H1 (cell line): ENCODE measurements around the gene PROZ. TPM values are rescaled to one million over a fixed set of nuclear protein-coding genes. Genes with fewer than 3 reads are reported as not detected.

Source experiments
- CTCF ChIA-PET: fragments of 300-600 bp; sonication (Branson Sonifier 250); formaldehyde crosslinking; loops from one replicate; lab custom pipeline; 2021; ENCODE audit not compliant: partially characterized antibody; lab: Charles Lee
- POLR2A ChIA-PET: fragments of 300-600 bp; sonication (Branson Sonifier 250); formaldehyde crosslinking; loops from one replicate; lab custom pipeline; 2021; ENCODE audit warnings: inconsistent platforms; ENCODE audit not compliant: partially characterized antibody; lab: Charles Lee
- DNase-seq, 2 experiments: peaks; one replicate each; pipeline versions ENCODE4 v3.0.0 to v3.0.0-alpha.2; 2010 to 2022; ENCODE audit warnings: low spot score in 2 of 2, low read depth in 1 of 2, mixed read lengths in 1 of 2
- FAIRE-seq: peaks from 2 replicates; lab custom pipeline; 2011; peaks lifted over from hg19 to GRCh38; lab: Jason Lieb, UNC
- H2AFZ ChIP-seq: 2 replicates; pipeline ENCODE4 v1.8.1; 2012; ENCODE audit warnings: low read length, inconsistent platforms
- H2AK5ac ChIP-seq: 2 replicates; pipeline ENCODE4 v1.6.1; 2013; ENCODE audit warnings: low read depth, low read length
- H2BK120ac ChIP-seq: replicated peaks from 2 replicates; pipeline ENCODE3; 2013; ENCODE audit warnings: low read depth, low read length, inconsistent platforms
- H2BK12ac ChIP-seq: 2 replicates; pipeline ENCODE4 v1.6.1; 2013; ENCODE audit warnings: low read depth, low read length
- H2BK15ac ChIP-seq: 2 replicates; pipeline ENCODE4 v1.6.1; 2013; ENCODE audit warnings: low read length
- H2BK20ac ChIP-seq: 2 replicates; pipeline ENCODE4 v1.6.1; 2013; ENCODE audit warnings: low read length
- H2BK5ac ChIP-seq: 2 replicates; pipeline ENCODE4 v1.6.1; 2013; ENCODE audit warnings: low read depth, low read length
- H3K14ac ChIP-seq: 2 replicates; pipeline ENCODE4 v1.6.1; 2013; ENCODE audit warnings: inconsistent platforms; ENCODE audit not compliant: insufficient read length
- H3K18ac ChIP-seq: 2 replicates; pipeline ENCODE4 v1.6.1; 2013; ENCODE audit warnings: low read length; ENCODE audit errors: extremely low read depth
- H3K23ac ChIP-seq: 2 replicates; pipeline ENCODE4 v1.6.1; 2013; ENCODE audit warnings: inconsistent platforms; ENCODE audit not compliant: insufficient read length
- H3K23me2 ChIP-seq: 2 replicates; pipeline ENCODE4 v1.6.1; 2013; ENCODE audit warnings: low read depth, low read length
- H3K27ac ChIP-seq: 2 replicates; pipeline ENCODE4 v1.6.1; 2011; ENCODE audit warnings: low read depth, low read length, inconsistent platforms
- H3K27me3 ChIP-seq, 4 experiments: replicated peaks in 1 of 4; 1 replicate in 1 of 4; 2 replicates in 3 of 4; pipeline versions ENCODE4 v1.6.1 to v1.8.1; 2011 to 2013; ENCODE audit warnings: low read length in 3 of 4, mild to moderate bottlenecking in 3 of 4, inconsistent platforms in 2 of 4, mixed read lengths in 2 of 4, moderate library complexity in 1 of 4; ENCODE audit not compliant: control insufficient read depth in 3 of 4, insufficient read depth in 3 of 4; ENCODE audit errors: extremely low read depth in 1 of 4
- H3K36me3 ChIP-seq, 4 experiments: 2 replicates each; pipeline versions ENCODE4 v1.6.1 to v1.8.1; 2011 to 2013; ENCODE audit warnings: mild to moderate bottlenecking in 4 of 4, low read length in 3 of 4, moderate library complexity in 2 of 4, control low read depth in 1 of 4, inconsistent platforms in 1 of 4; ENCODE audit not compliant: insufficient read depth in 4 of 4, control insufficient read depth in 2 of 4
- H3K4ac ChIP-seq: replicated peaks from 2 replicates; pipeline ENCODE3; 2013; ENCODE audit warnings: low read length, low read depth, mixed read lengths, inconsistent platforms; ENCODE audit not compliant: insufficient read length
- H3K4me1 ChIP-seq, 4 experiments: replicated peaks in 1 of 4; 1 replicate in 1 of 4; 2 replicates in 3 of 4; pipeline versions ENCODE4 v1.6.1 to v1.8.1; 2011 to 2013; ENCODE audit warnings: low read length in 3 of 4, inconsistent platforms in 2 of 4, mixed read lengths in 1 of 4; ENCODE audit not compliant: insufficient read depth in 4 of 4, control insufficient read depth in 3 of 4
- H3K4me2 ChIP-seq, 2 experiments: 2 replicates each; pipeline versions ENCODE4 v1.6.1 to v1.8.1; 2011 to 2013; ENCODE audit warnings: low read depth in 2 of 2, low read length in 2 of 2, control low read depth in 1 of 2, inconsistent platforms in 1 of 2, mild to moderate bottlenecking in 1 of 2; ENCODE audit not compliant: insufficient read depth in 1 of 2
- H3K4me3 ChIP-seq, 4 experiments: fragments of 200-600, 300-600 bp in 1 of 4; sonication (generic), shearing (Covaris generic), sonication (Bioruptor Twin) in 1 of 4; 2 replicates each; pipeline versions ENCODE4 v1.5.1 to v1.8.1; 2011 to 2016; ENCODE audit warnings: low read length in 4 of 4, low read depth in 3 of 4, control low read depth in 2 of 4, inconsistent platforms in 2 of 4, mild to moderate bottlenecking in 2 of 4, mixed read lengths in 1 of 4, moderate library complexity in 1 of 4; ENCODE audit not compliant: insufficient read depth in 2 of 4; ENCODE audit errors: extremely low read depth in 1 of 4
- H3K56ac ChIP-seq: replicated peaks from 2 replicates; pipeline ENCODE3; 2013; ENCODE audit warnings: low read depth, mild to moderate bottlenecking, mixed read lengths, low read length, inconsistent platforms; ENCODE audit not compliant: insufficient read length
- H3K79me1 ChIP-seq: 2 replicates; pipeline ENCODE4 v1.6.1; 2013; ENCODE audit warnings: low read depth, low read length, control low read depth
- H3K79me2 ChIP-seq, 2 experiments: 2 replicates each; pipeline versions ENCODE4 v1.6.1 to v1.8.1; 2012 to 2013; ENCODE audit warnings: low read length in 2 of 2, mild to moderate bottlenecking in 2 of 2, inconsistent platforms in 1 of 2; ENCODE audit not compliant: insufficient read depth in 2 of 2, control insufficient read depth in 1 of 2
- H3K9ac ChIP-seq, 4 experiments: replicated peaks in 1 of 4; 1 replicate in 1 of 4; 2 replicates in 3 of 4; pipeline versions ENCODE4 v1.6.1 to v1.8.1; 2011 to 2013; ENCODE audit warnings: low read depth in 3 of 4, low read length in 3 of 4, control low read depth in 2 of 4, mild to moderate bottlenecking in 2 of 4, moderate library complexity in 2 of 4, inconsistent platforms in 1 of 4; ENCODE audit errors: extremely low read depth in 1 of 4
- H3K9me3 ChIP-seq, 2 experiments: 2 replicates each; pipeline versions ENCODE4 v1.6.1 to v1.8.1; 2012 to 2013; ENCODE audit warnings: mild to moderate bottlenecking in 2 of 2, moderate library complexity in 2 of 2, control low read depth in 1 of 2, inconsistent platforms in 1 of 2, low read depth in 1 of 2, low read length in 1 of 2, mixed read lengths in 1 of 2; ENCODE audit not compliant: insufficient read depth in 2 of 2
- H4K20me1 ChIP-seq, 2 experiments: replicated peaks in 1 of 2; 2 replicates each; pipeline versions ENCODE3 to v1.8.1; 2011 to 2013; ENCODE audit warnings: inconsistent platforms in 2 of 2, low read length in 2 of 2, mild to moderate bottlenecking in 1 of 2; ENCODE audit not compliant: insufficient read depth in 2 of 2, control insufficient read depth in 1 of 2
- H4K5ac ChIP-seq: 2 replicates; pipeline ENCODE4 v1.6.1; 2013; ENCODE audit warnings: low read length, low read depth, mixed read lengths, inconsistent platforms; ENCODE audit not compliant: insufficient read length
- H4K8ac ChIP-seq: 2 replicates; pipeline ENCODE4 v1.8.0; 2013; ENCODE audit warnings: mild to moderate bottlenecking, moderate library complexity, low read length, inconsistent platforms; ENCODE audit not compliant: insufficient read depth; ENCODE audit errors: extremely low read depth
- H4K91ac ChIP-seq: replicated peaks from 2 replicates; pipeline ENCODE3; 2013; ENCODE audit warnings: low read length, mixed read lengths, inconsistent platforms; ENCODE audit not compliant: insufficient read length
- BACH1 ChIP-seq: IDR thresholded peaks from 2 replicates; pipeline ENCODE4 v1.6.1; 2012; ENCODE audit warnings: low read length, improper control_type of control experiment
- CTBP2 ChIP-seq: IDR thresholded peaks from 2 replicates; pipeline ENCODE4 v1.7.0; 2011; ENCODE audit warnings: borderline replicate concordance, mild to moderate bottlenecking, moderate library complexity, mixed read lengths, low read length; ENCODE audit not compliant: insufficient read depth, insufficient read length
- FOSL1 ChIP-seq: IDR thresholded peaks from 2 replicates; pipeline ENCODE4 v1.6.1; 2011; ENCODE audit warnings: mild to moderate bottlenecking, low read depth, low read length, moderate library complexity; ENCODE audit not compliant: insufficient read depth
- JUND ChIP-seq: IDR thresholded peaks from 2 replicates; pipeline ENCODE4 v1.6.1; 2011; ENCODE audit warnings: mild to moderate bottlenecking, improper control_type of control experiment, low read length
- NRF1 ChIP-seq: IDR thresholded peaks from 2 replicates; pipeline ENCODE4 v1.6.1; 2011; ENCODE audit warnings: mild to moderate bottlenecking, low read depth, low read length, improper control_type of control experiment
- POLR2A ChIP-seq, 2 experiments: IDR thresholded peaks; 1 replicate in 1 of 2; 2 replicates in 1 of 2; pipeline ENCODE4 v1.6.1; 2011; ENCODE audit warnings: low read depth in 2 of 2, low read length in 2 of 2, mild to moderate bottlenecking in 2 of 2; ENCODE audit errors: control extremely low read depth in 1 of 2
- POU5F1 ChIP-seq: IDR thresholded peaks from 2 replicates; pipeline ENCODE4 v1.6.1; 2011; ENCODE audit warnings: low read depth, mild to moderate bottlenecking, low read length, moderate library complexity
- SIRT6 ChIP-seq: IDR thresholded peaks from one replicate; pipeline ENCODE4 v1.7.1; 2012; ENCODE audit warnings: low read length, inconsistent platforms
- TAF1 ChIP-seq: IDR thresholded peaks from 2 replicates; pipeline ENCODE4 v1.6.1; 2011; ENCODE audit warnings: mild to moderate bottlenecking, low read depth, low read length
- TCF12 ChIP-seq: IDR thresholded peaks from 2 replicates; pipeline ENCODE4 v1.6.1; 2011; ENCODE audit warnings: low read depth, mild to moderate bottlenecking, low read length
- YY1 ChIP-seq: IDR thresholded peaks from 2 replicates; pipeline ENCODE4 v1.6.1; 2011; ENCODE audit warnings: low read depth, mild to moderate bottlenecking, low read length
- WGBS, 2 experiments: shearing (Covaris generic) in 1 of 2; methylation state at CpG; one replicate each; pipeline versions ENCODE4 v1.1.6 to v1.1.7; 2013 to 2015; ENCODE audit warnings: low lambda C conversion rate in 2 of 2, mixed read lengths in 2 of 2, inconsistent platforms in 1 of 2, low coverage in 1 of 2, missing lambda C conversion rate in 1 of 2; ENCODE audit not compliant: insufficient replicate concordance in 2 of 2, insufficient coverage in 1 of 2, insufficient read length in 1 of 2; ENCODE audit errors: extremely low coverage in 1 of 2, missing lambda C conversion rate in 1 of 2; 5-methylcytosine and 5-hydroxymethylcytosine counted together
- polyA plus RNA-seq, 7 experiments: library from polyadenylated mRNA; depleted of rRNA in 3 of 7; stranded (reverse) in 5 of 7; unstranded in 2 of 7; fragments of >200 nt in 5 of 7; fragments of 200-250 nt in 2 of 7; gene quantifications; 1 replicate in 5 of 7; 2 replicates in 1 of 7; 4 replicates in 1 of 7; pipeline versions ENCODE4 v1.2.1 to v1.2.3, GENCODE V29; 2011 to 2013; ENCODE audit warnings: missing spikeins in 2 of 7, mixed read lengths in 2 of 7
- total RNA-seq: library from RNA; stranded (reverse); fragmentation: NEBNext Ultra II Directional; extraction: Animal tissue kit (Norgen Biotek cat#: 25700); gene quantifications from 2 replicates; pipeline ENCODE4 v1.2.1, GENCODE V29; 2021

Gene PROZ
- total and polyA plus RNA-seq, 2 of the 8 experiments (the other 6 are each of a cell fraction or from before 2014, with no cell fraction given), result not detected

DNA sequence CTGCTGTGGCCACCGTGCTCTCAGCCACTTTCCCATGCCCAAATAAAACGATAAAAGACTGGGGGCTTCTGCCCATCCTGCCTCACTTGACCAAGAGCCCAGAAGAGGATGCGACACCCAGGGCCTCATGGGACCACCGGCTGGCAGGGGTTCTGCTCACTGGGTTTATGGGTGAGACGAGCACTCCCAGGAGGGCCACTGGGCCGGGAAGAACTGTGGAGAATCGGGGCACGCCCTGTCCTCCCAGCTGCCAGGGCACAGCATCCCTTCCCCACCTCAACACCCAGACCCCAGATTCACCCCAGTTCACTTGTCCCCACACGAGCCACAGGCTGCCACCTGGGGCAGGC is 40.6 kb upstream of the PROZ start:
- Histone ChIP-seq H2BK12ac (no peak overlapping the region), H3K79me2 (no peaks in the 10 kb centered on the region), H2BK20ac (no peak overlapping the region), H3K27ac (no peak overlapping the region), H3K4me3 (no peak overlapping the region), H3K9me3 (peaks cover 4 to 6% of the 10 kb centered on the region in 2 experiments; a peak in 2 of 4 replicates), H3K23ac (no peak overlapping the region), H3K79me1 (no peaks in the 10 kb centered on the region), H3K56ac (no peak overlapping the region), H3K23me2 (no peaks in the 10 kb centered on the region), H4K5ac (no peak overlapping the region), H3K27me3 (no peaks in the 10 kb centered on the region; a peak in 2 of 7 replicates), H4K8ac (no peak overlapping the region), H3K14ac (no peak overlapping the region), H3K4me1 (peaks cover 0 to 7% (median 4%) of the 10 kb centered on the region in 4 experiments; a peak in 5 of 7 replicates), H2AFZ (no peak overlapping the region), H3K18ac (no peak overlapping the region), H4K20me1 (peaks cover 0 to 4% of the 10 kb centered on the region in 2 experiments), H2BK15ac (no peak overlapping the region), H3K4me2 (no peak overlapping the region), H3K9ac (no peak overlapping the region), H3K4ac (no peak overlapping the region), H2BK5ac (no peak overlapping the region), H2AK5ac (no peak overlapping the region), H3K36me3 (no peaks in the 10 kb centered on the region; a peak in 1 of 8 replicates), H4K91ac (no peak overlapping the region), H2BK120ac (no peak overlapping the region)
- FAIRE-seq (no peak), DNase-seq (peak in 1 of 2 experiments; percentile 22)
- 93% methylated on average over 9 of the region's 9 CpGs; no CpG with 5 or more reads in 1 of the 2 experiments for WGBS, 2 experiments
- TF ChIP-seq CTBP2, result no peak
- TF ChIP-seq POLR2A (IDR thresholded peaks at IDR 0.05; ENCODE audit: control extremely low read depth in 1 of 2, low read depth in 2 of 2, low read length in 2 of 2), result no peak
- TF ChIP-seq YY1, result no peak
- TF ChIP-seq JUND, result no peak
- TF ChIP-seq SIRT6, result no peak
- TF ChIP-seq TAF1, result no peak
- no peak for TF ChIP-seq POU5F1
- TF ChIP-seq BACH1, result no peak
- no peak for TF ChIP-seq NRF1
- no peak for TF ChIP-seq FOSL1
- TF ChIP-seq TCF12, result no peak
- POLR2A ChIA-PET, result interaction anchor here (1.5 to 1.7 kb wide), 2 partner anchors 28 to 32 kb away, joined by 5 to 6 read pairs; no protein-coding TSS in a partner anchor
- CTCF ChIA-PET, result interaction anchor here (0.6 to 2.4 kb wide), 3 partner anchors 18 to 300 kb away, joined by 3 to 6 read pairs (median 3); no protein-coding TSS in a partner anchor
